Liver (tissue), 9 donors: ENCODE results near the gene SRSF4. TPM values are rescaled to one million over a fixed set of nuclear protein-coding genes. Genes with fewer than 3 reads are reported as not detected.

Source experiments
- DNase-seq: peaks from one replicate; pipeline ENCODE4 v3.0.0-alpha.2; 2017; ENCODE audit warnings: low spot score
- H3K27ac ChIP-seq, 2 donors: one replicate each; pipeline ENCODE4 v1.7.0; 2013; ENCODE audit warnings: inconsistent platforms in 2 of 2, low read length in 2 of 2, control low read depth in 1 of 2, low read depth in 1 of 2, mild to moderate bottlenecking in 1 of 2
- H3K27me3 ChIP-seq, 4 donors: one replicate each; pipeline versions ENCODE4 v1.6.1 to v1.7.0; 2013; ENCODE audit warnings: low read length in 3 of 4, inconsistent platforms in 1 of 4, mild to moderate bottlenecking in 1 of 4, moderate library complexity in 1 of 4; ENCODE audit not compliant: control insufficient read depth in 4 of 4, insufficient read depth in 4 of 4
- H3K36me3 ChIP-seq, 4 donors: one replicate each; pipeline versions ENCODE4 v1.6.1 to v1.7.0; 2013; ENCODE audit warnings: low read length in 3 of 4, mild to moderate bottlenecking in 3 of 4, low read depth in 1 of 4, moderate library complexity in 1 of 4; ENCODE audit not compliant: control insufficient read depth in 4 of 4, insufficient read depth in 3 of 4
- H3K4me1 ChIP-seq, 4 donors: one replicate each; pipeline versions ENCODE4 v1.6.1 to v1.7.0; 2013; ENCODE audit warnings: low read length in 3 of 4, mild to moderate bottlenecking in 3 of 4, moderate library complexity in 1 of 4; ENCODE audit not compliant: control insufficient read depth in 4 of 4, insufficient read depth in 4 of 4
- H3K4me3 ChIP-seq, 3 donors: one replicate each; pipeline versions ENCODE4 v1.6.1 to v1.7.0; 2013; ENCODE audit warnings: low read length in 3 of 3, control low read depth in 1 of 3, low read depth in 1 of 3, mild to moderate bottlenecking in 1 of 3
- H3K9ac ChIP-seq, 2 donors: one replicate each; pipeline ENCODE4 v1.7.0; 2013; ENCODE audit warnings: low read length in 2 of 2, mild to moderate bottlenecking in 2 of 2, moderate library complexity in 2 of 2, control low read depth in 1 of 2, low read depth in 1 of 2
- H3K9me3 ChIP-seq, 4 donors: one replicate each; pipeline versions ENCODE4 v1.6.1 to v1.7.0; 2013; ENCODE audit warnings: low read length in 3 of 4; ENCODE audit not compliant: control insufficient read depth in 4 of 4
- EGR1 ChIP-seq, 2 donors: IDR thresholded peaks; 2 replicates each; pipeline ENCODE4 v1.6.1; 2016 to 2018; ENCODE audit warnings: antibody characterized with exemption in 2 of 2, low read depth in 2 of 2
- FOXA1 ChIP-seq: IDR thresholded peaks from 2 replicates; pipeline ENCODE4 v1.6.1; 2016; ENCODE audit warnings: antibody characterized with exemption
- FOXA2 ChIP-seq: IDR thresholded peaks from 2 replicates; pipeline ENCODE4 v1.6.1; 2016; ENCODE audit warnings: antibody characterized with exemption
- GABPA ChIP-seq, 2 donors: IDR thresholded peaks in 1 of 2; conservative IDR thresholded peaks in 1 of 2; 2 replicates each; pipeline ENCODE4 v1.6.1; 2016; ENCODE audit warnings: antibody characterized with exemption in 2 of 2, mild to moderate bottlenecking in 1 of 2, moderate library complexity in 1 of 2
- HNF4A ChIP-seq, 2 donors: conservative IDR thresholded peaks; 2 replicates each; pipeline ENCODE4 v1.6.1; 2016; ENCODE audit warnings: antibody characterized with exemption in 2 of 2, mild to moderate bottlenecking in 2 of 2
- HNF4G ChIP-seq: IDR thresholded peaks from 2 replicates; pipeline ENCODE4 v1.6.1; 2016; ENCODE audit warnings: antibody characterized with exemption
- JUND ChIP-seq, 2 donors: IDR thresholded peaks; 2 replicates each; pipeline ENCODE4 v1.6.1; 2016; ENCODE audit warnings: antibody characterized with exemption in 2 of 2
- NR2F2 ChIP-seq: IDR thresholded peaks from 2 replicates; pipeline ENCODE4 v1.6.1; 2016; ENCODE audit warnings: antibody characterized with exemption
- RAD21 ChIP-seq, 2 donors: IDR thresholded peaks; 2 replicates each; pipeline ENCODE4 v1.6.1; 2016; ENCODE audit warnings: antibody characterized with exemption in 2 of 2, mild to moderate bottlenecking in 2 of 2
- RXRA ChIP-seq, 2 donors: IDR thresholded peaks; 2 replicates each; pipeline ENCODE4 v1.6.1; 2017 to 2018; ENCODE audit warnings: antibody characterized with exemption in 2 of 2, mild to moderate bottlenecking in 1 of 2
- SP1 ChIP-seq: IDR thresholded peaks from 2 replicates; pipeline ENCODE4 v1.6.1; 2018; ENCODE audit warnings: antibody characterized with exemption, mild to moderate bottlenecking
- TAF1 ChIP-seq: conservative IDR thresholded peaks from 2 replicates; pipeline ENCODE4 v1.6.1; 2016; ENCODE audit warnings: antibody characterized with exemption, mild to moderate bottlenecking
- YY1 ChIP-seq: IDR thresholded peaks from 2 replicates; pipeline ENCODE4 v1.6.1; 2016; ENCODE audit warnings: antibody characterized with exemption, mild to moderate bottlenecking
- whole genome bisulfite sequencing: extraction: QIAGEN DNeasy Blood & Tissue Kit; methylation state at CpG from one replicate; pipeline ENCODE4 v1.1.7; 2013; 5-methylcytosine and 5-hydroxymethylcytosine counted together
- polyA plus RNA-seq, 2 donors: library from polyadenylated mRNA; stranded (reverse) in 1 of 2; unstranded in 1 of 2; fragments of 200-250 nt in 1 of 2; fragments of >200 nt in 1 of 2; fragmentation: Nextera tagmentation in 1 of 2; extraction: Ambion mirVana in 1 of 2; gene quantifications; one replicate each; pipeline versions ENCODE4 v1.2.1 to v1.2.3, GENCODE V29; 2013 to 2015
- total RNA-seq, 2 donors: library from RNA; depleted of rRNA; stranded (reverse); fragments of >200 nt; gene quantifications; one replicate each; pipeline ENCODE4 v1.2.3, GENCODE V29; 2014
- TF ChIP-seq, protein P1 (sequence below): fragments of 150-350 bp; IDR thresholded peaks from 2 replicates; pipeline ENCODE4 v1.5.1; 2017; ENCODE audit warnings: improper control_type of control experiment, low read depth, low read length; ENCODE audit not compliant: missing input control
- TF ChIP-seq, protein P2 (sequence below): IDR thresholded peaks from 2 replicates; pipeline ENCODE4 v1.6.1; 2016; ENCODE audit warnings: antibody characterized with exemption
- TF ChIP-seq, protein P3 (sequence below): IDR thresholded peaks from 2 replicates; pipeline ENCODE4 v1.6.1; 2016; ENCODE audit warnings: antibody characterized with exemption, mild to moderate bottlenecking
- TF ChIP-seq, protein P4 (sequence below): IDR thresholded peaks from 2 replicates; pipeline ENCODE4 v1.6.1; 2016; ENCODE audit warnings: antibody characterized with exemption
- TF ChIP-seq, protein P5 (sequence below): IDR thresholded peaks from 2 replicates; pipeline ENCODE4 v1.6.1; 2016; ENCODE audit warnings: antibody characterized with exemption
- donor health status: healthy.
- donor health status: healthy.
- donor health status: healthy.
- donor health status: healthy.
- donor health status: healthy.

SRSF4 gene
- total and polyA plus RNA-seq, 4 donors: 24.0 to 45.8 (median 30.2) TPM

DNA sequence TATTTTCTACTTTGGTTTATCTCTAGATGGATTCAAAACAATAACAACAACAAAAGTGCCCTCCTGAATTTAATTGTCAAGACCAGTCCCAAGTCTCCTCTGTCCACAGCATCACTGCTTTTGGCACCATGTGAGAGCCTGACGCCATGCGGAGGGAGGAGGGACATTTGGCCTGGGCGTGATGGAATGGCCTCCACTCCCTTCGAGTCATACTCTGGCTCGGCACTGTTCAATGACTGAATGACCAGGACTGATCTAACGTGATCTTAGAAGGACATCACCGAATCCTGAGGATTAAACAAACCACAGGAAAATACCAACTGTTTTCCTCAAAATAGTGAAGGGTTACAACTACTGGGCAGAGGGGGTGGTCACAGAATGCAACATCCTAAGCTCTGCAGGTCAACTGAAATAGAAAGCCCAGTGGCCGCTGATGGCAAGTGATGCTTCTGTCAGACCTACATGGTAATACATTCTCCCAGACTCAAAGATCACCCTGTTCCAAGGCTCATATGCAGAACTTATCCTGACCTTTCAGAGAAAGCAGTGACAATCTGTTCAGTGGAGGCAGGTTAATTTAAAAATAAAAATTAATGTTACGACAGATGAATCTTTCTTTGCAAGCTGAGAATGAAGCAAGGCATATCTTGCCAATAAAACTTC lies 19.1 kb downstream of the SRSF4 start:
- 88% methylated on average over 9 of the region's 9 CpGs for WGBS
- H3K4me1 ChIP-seq: peaks cover 13 to 63% (median 36%) of the 10 kb centered on the region in 4 donors
- H3K9ac ChIP-seq: no peak overlapping the region
- H3K27me3 ChIP-seq: no peaks in the 10 kb centered on the region
- H3K4me3 ChIP-seq: no peak overlapping the region
- H3K27ac ChIP-seq: no peak overlapping the region
- peaks cover 10 to 49% (median 24%) of the 10 kb centered on the region in 4 donors for H3K36me3 ChIP-seq
- TF ChIP-seq JUND (IDR thresholded peaks at IDR 0.05) (no peak), GABPA (IDR thresholded peaks at IDR 0.05 in 1 of 2, conservative IDR thresholded peaks at IDR 0.05 in 1 of 2) (no peak), HNF4A (conservative IDR thresholded peaks at IDR 0.05) (no peak), EGR1 (IDR thresholded peaks at IDR 0.05; ENCODE audit: low read depth in 2 of 2) (no peak)
- no peak for DNase-seq
- no peaks in the 10 kb centered on the region for H3K9me3 ChIP-seq

GRCh38 chr1:29162025-29162424 lies 19.7 kb downstream of the SRSF4 start:
- WGBS: 69% methylated on average over 4 of the region's 4 CpGs
- Histone ChIP-seq H3K4me1 (peaks cover 10 to 66% (median 35%) of the 10 kb centered on the region in 4 donors), H3K36me3 (peaks cover 10 to 52% (median 26%) of the 10 kb centered on the region in 4 donors), H3K9ac (no peak overlapping the region), H3K9me3 (no peaks in the 10 kb centered on the region), H3K27me3 (no peaks in the 10 kb centered on the region), H3K4me3 (no peak overlapping the region), H3K27ac (no peak overlapping the region)
- no peak for DNase-seq
- TF ChIP-seq FOXA2: no peak
- no peak for TF ChIP-seq HNF4G
- TF ChIP-seq HNF4A (conservative IDR thresholded peaks at IDR 0.05): no peak
- no peak for TF ChIP-seq FOXA1
- TF ChIP-seq RAD21 (IDR thresholded peaks at IDR 0.05): no peak
- TF ChIP-seq SP1: no peak
- no peak for TF ChIP-seq JUND (IDR thresholded peaks at IDR 0.05)
- no peak for TF ChIP-seq NR2F2
- TF ChIP-seq EGR1 (IDR thresholded peaks at IDR 0.05; ENCODE audit: low read depth in 2 of 2): no peak
- TF ChIP-seq, protein P1, sequence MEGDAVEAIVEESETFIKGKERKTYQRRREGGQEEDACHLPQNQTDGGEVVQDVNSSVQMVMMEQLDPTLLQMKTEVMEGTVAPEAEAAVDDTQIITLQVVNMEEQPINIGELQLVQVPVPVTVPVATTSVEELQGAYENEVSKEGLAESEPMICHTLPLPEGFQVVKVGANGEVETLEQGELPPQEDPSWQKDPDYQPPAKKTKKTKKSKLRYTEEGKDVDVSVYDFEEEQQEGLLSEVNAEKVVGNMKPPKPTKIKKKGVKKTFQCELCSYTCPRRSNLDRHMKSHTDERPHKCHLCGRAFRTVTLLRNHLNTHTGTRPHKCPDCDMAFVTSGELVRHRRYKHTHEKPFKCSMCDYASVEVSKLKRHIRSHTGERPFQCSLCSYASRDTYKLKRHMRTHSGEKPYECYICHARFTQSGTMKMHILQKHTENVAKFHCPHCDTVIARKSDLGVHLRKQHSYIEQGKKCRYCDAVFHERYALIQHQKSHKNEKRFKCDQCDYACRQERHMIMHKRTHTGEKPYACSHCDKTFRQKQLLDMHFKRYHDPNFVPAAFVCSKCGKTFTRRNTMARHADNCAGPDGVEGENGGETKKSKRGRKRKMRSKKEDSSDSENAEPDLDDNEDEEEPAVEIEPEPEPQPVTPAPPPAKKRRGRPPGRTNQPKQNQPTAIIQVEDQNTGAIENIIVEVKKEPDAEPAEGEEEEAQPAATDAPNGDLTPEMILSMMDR: no peak
- TF ChIP-seq, protein P2, sequence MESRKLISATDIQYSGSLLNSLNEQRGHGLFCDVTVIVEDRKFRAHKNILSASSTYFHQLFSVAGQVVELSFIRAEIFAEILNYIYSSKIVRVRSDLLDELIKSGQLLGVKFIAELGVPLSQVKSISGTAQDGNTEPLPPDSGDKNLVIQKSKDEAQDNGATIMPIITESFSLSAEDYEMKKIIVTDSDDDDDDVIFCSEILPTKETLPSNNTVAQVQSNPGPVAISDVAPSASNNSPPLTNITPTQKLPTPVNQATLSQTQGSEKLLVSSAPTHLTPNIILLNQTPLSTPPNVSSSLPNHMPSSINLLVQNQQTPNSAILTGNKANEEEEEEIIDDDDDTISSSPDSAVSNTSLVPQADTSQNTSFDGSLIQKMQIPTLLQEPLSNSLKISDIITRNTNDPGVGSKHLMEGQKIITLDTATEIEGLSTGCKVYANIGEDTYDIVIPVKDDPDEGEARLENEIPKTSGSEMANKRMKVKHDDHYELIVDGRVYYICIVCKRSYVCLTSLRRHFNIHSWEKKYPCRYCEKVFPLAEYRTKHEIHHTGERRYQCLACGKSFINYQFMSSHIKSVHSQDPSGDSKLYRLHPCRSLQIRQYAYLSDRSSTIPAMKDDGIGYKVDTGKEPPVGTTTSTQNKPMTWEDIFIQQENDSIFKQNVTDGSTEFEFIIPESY: no peak
- TF ChIP-seq YY1: no peak
- TF ChIP-seq, protein P3, sequence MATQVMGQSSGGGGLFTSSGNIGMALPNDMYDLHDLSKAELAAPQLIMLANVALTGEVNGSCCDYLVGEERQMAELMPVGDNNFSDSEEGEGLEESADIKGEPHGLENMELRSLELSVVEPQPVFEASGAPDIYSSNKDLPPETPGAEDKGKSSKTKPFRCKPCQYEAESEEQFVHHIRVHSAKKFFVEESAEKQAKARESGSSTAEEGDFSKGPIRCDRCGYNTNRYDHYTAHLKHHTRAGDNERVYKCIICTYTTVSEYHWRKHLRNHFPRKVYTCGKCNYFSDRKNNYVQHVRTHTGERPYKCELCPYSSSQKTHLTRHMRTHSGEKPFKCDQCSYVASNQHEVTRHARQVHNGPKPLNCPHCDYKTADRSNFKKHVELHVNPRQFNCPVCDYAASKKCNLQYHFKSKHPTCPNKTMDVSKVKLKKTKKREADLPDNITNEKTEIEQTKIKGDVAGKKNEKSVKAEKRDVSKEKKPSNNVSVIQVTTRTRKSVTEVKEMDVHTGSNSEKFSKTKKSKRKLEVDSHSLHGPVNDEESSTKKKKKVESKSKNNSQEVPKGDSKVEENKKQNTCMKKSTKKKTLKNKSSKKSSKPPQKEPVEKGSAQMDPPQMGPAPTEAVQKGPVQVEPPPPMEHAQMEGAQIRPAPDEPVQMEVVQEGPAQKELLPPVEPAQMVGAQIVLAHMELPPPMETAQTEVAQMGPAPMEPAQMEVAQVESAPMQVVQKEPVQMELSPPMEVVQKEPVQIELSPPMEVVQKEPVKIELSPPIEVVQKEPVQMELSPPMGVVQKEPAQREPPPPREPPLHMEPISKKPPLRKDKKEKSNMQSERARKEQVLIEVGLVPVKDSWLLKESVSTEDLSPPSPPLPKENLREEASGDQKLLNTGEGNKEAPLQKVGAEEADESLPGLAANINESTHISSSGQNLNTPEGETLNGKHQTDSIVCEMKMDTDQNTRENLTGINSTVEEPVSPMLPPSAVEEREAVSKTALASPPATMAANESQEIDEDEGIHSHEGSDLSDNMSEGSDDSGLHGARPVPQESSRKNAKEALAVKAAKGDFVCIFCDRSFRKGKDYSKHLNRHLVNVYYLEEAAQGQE: no peak
- TF ChIP-seq TAF1: no peak
- TF ChIP-seq RXRA (IDR thresholded peaks at IDR 0.05): no peak
- no peak for TF ChIP-seq GABPA (IDR thresholded peaks at IDR 0.05 in 1 of 2, conservative IDR thresholded peaks at IDR 0.05 in 1 of 2)
- TF ChIP-seq, protein P4, sequence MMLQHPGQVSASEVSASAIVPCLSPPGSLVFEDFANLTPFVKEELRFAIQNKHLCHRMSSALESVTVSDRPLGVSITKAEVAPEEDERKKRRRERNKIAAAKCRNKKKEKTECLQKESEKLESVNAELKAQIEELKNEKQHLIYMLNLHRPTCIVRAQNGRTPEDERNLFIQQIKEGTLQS: no peak
- TF ChIP-seq, protein P5, sequence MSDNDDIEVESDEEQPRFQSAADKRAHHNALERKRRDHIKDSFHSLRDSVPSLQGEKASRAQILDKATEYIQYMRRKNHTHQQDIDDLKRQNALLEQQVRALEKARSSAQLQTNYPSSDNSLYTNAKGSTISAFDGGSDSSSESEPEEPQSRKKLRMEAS: no peak
